Lung (tissue), 12 donors: Measurements from ENCODE around the gene DSG4. TPM values are rescaled to one million over a fixed set of nuclear protein-coding genes. Genes with fewer than 3 reads are reported as not detected.

Source experiments
- ATAC-seq: fragments of 200-7000 bp; cut with Tn5 transposase; one replicate; pipeline ENCODE4 v1.9.1; 2020; ENCODE audit warnings: moderate number of reproducible peaks; ENCODE audit not compliant: insufficient read depth, low FRiP score
- DNase-seq, 3 donors: peaks; one replicate each; pipeline ENCODE4 v3.0.0-alpha.2; 2013 to 2017
- H3K27ac ChIP-seq, 2 donors: one replicate each; pipeline ENCODE4 v1.5.1; 2013; ENCODE audit warnings: mild to moderate bottlenecking in 2 of 2, moderate library complexity in 2 of 2, control low read depth in 1 of 2, inconsistent platforms in 1 of 2, low read depth in 1 of 2, low read length in 1 of 2
- H3K27me3 ChIP-seq, 3 donors: one replicate each; pipeline ENCODE4 v1.5.1; 2013; ENCODE audit warnings: low read length in 2 of 3; ENCODE audit not compliant: control insufficient read depth in 3 of 3, insufficient read depth in 3 of 3
- H3K36me3 ChIP-seq, 4 donors: one replicate each; pipeline ENCODE4 v1.5.1; 2013; ENCODE audit warnings: low read length in 4 of 4, mild to moderate bottlenecking in 1 of 4, moderate library complexity in 1 of 4; ENCODE audit not compliant: control insufficient read depth in 4 of 4, insufficient read depth in 4 of 4
- H3K4me1 ChIP-seq, 5 donors: one replicate each; pipeline ENCODE4 v1.5.1; 2013; ENCODE audit warnings: low read length in 5 of 5, mild to moderate bottlenecking in 2 of 5, moderate library complexity in 1 of 5; ENCODE audit not compliant: control insufficient read depth in 5 of 5, insufficient read depth in 5 of 5
- H3K4me3 ChIP-seq: one replicate; pipeline ENCODE4 v1.5.1; 2013; ENCODE audit warnings: mild to moderate bottlenecking, control low read depth, moderate library complexity
- H3K9ac ChIP-seq, 2 donors: one replicate each; pipeline ENCODE4 v1.5.1; 2013; ENCODE audit warnings: low read length in 2 of 2, control low read depth in 1 of 2; ENCODE audit not compliant: insufficient read depth in 1 of 2
- H3K9me3 ChIP-seq, 4 donors: one replicate each; pipeline ENCODE4 v1.5.1; 2013; ENCODE audit warnings: low read length in 3 of 4, mild to moderate bottlenecking in 1 of 4, moderate library complexity in 1 of 4; ENCODE audit not compliant: control insufficient read depth in 4 of 4, insufficient read depth in 3 of 4
- CTCF ChIP-seq: IDR thresholded peaks from 2 replicates; pipeline ENCODE4 v1.5.1; 2012; ENCODE audit warnings: mild to moderate bottlenecking; ENCODE audit errors: control extremely low read depth, extremely low read depth
- WGBS, 2 donors: extraction: QIAGEN DNeasy Blood & Tissue Kit; methylation state at CpG; one replicate each; pipeline ENCODE4 v1.1.7; 2013; 5-methylcytosine and 5-hydroxymethylcytosine counted together
- polyA plus RNA-seq, 2 donors: library from polyadenylated mRNA; stranded (reverse); fragments of 200-250 nt; gene quantifications; one replicate each; pipeline ENCODE4 v1.2.1, GENCODE V29; 2013
- total RNA-seq, 2 donors: library from RNA; depleted of rRNA in 1 of 2; stranded (reverse); fragments of >200 nt in 1 of 2; gene quantifications; one replicate each; pipeline ENCODE4 v1.2.1, GENCODE V29; 2014 to 2021
- donor health status: control.
- donor health status: control.
- donor health status: Bipolar disorder and iron deficiency.
- donor health status: healthy.
- donor health status: DM: yes; HTN: yes; CAD: no.

DSG4 gene
- total and polyA plus RNA-seq, 4 donors: not detected

- TF ChIP-seq CTCF: no peak
- ATAC-seq: no peak
- Histone ChIP-seq H3K9ac (no peak overlapping the region), H3K27me3 (no peaks in the 10 kb centered on the region), H3K36me3 (no peaks in the 10 kb centered on the region), H3K4me1 (peaks cover 0 to 27% (median 7%) of the 10 kb centered on the region in 5 donors), H3K4me3 (no peak overlapping the region), H3K9me3 (peaks cover 0 to 2% (median 0%) of the 10 kb centered on the region in 4 donors), H3K27ac (no peak overlapping the region)
- DNase-seq: no peak
Observed at GRCh38 chr18:31402026-31402373, 25.4 kb downstream of the DSG4 start.

- TF ChIP-seq CTCF: no peak
- Histone ChIP-seq H3K27ac (no peak overlapping the region), H3K9ac (no peak overlapping the region), H3K9me3 (peaks cover 0 to 2% (median 0%) of the 10 kb centered on the region in 4 donors), H3K36me3 (no peaks in the 10 kb centered on the region), H3K4me3 (no peak overlapping the region), H3K27me3 (no peaks in the 10 kb centered on the region), H3K4me1 (peaks cover 0 to 20% (median 0%) of the 10 kb centered on the region in 5 donors)
- ATAC-seq (no peak), DNase-seq (peak; percentile 45 to 86 (median 86))
- WGBS, 2 donors: 57 to 83% methylated on average over 2 of the region's 2 CpGs
Observed at GRCh38 chr18:31403409-31403808, 26.8 kb downstream of the DSG4 start.

GRCh38 chr18:31407649-31408048, 31.1 kb downstream of the DSG4 start:
- Histone ChIP-seq H3K9ac (no peak overlapping the region), H3K9me3 (peaks cover 0 to 2% (median 0%) of the 10 kb centered on the region in 4 donors), H3K27me3 (no peaks in the 10 kb centered on the region), H3K4me3 (no peak overlapping the region), H3K4me1 (peaks cover 0 to 8% (median 0%) of the 10 kb centered on the region in 5 donors), H3K36me3 (no peaks in the 10 kb centered on the region), H3K27ac (no peak overlapping the region)
- DNase-seq: no peak
- WGBS, 2 donors: 85 to 91% methylated on average over 3 of the region's 3 CpGs
- no peak for ATAC-seq
- no peak for TF ChIP-seq CTCF

- Histone ChIP-seq H3K4me1 (no peaks in the 10 kb centered on the region), H3K4me3 (no peak overlapping the region), H3K9ac (no peak overlapping the region), H3K9me3 (peaks cover 0 to 2% (median 0%) of the 10 kb centered on the region in 4 donors), H3K36me3 (no peaks in the 10 kb centered on the region), H3K27me3 (no peaks in the 10 kb centered on the region), H3K27ac (no peak overlapping the region)
- no peak for TF ChIP-seq CTCF
- DNase-seq (peak in 1 of 3 donors; percentile 9), ATAC-seq (no peak)
- 74 to 87% methylated on average over 4 of the region's 4 CpGs for WGBS, 2 donors
Observed at GRCh38 chr18:31409276-31409675, 32.7 kb downstream of the DSG4 start.
